ENCODE measurements around the gene HOXA6. TPM values are rescaled to one million over a fixed set of nuclear protein-coding genes. Genes with fewer than 3 reads are reported as not detected.
A peak's percentile ranks its signal among the peaks of the same experiment; 100 is the strongest.

Gene HOXA6
- total and polyA plus RNA-seq, 4 donors, result 0.97 to 7.6 (median 6.3) TPM; not detected in 1

GRCh38 chr7:27131390-27131819 lies 16.2 kb downstream of the HOXA6 start:
- no peaks in the 10 kb centered on the region for H3K4me1 ChIP-seq (ENCODE audit: control insufficient read depth in 1 of 2, insufficient read depth in 2 of 2, low read length in 2 of 2)
- H3K27me3 ChIP-seq (ENCODE audit: control insufficient read depth in 1 of 2, insufficient read depth in 2 of 2, low read length in 1 of 2), result no peaks in the 10 kb centered on the region
- peak overlapping the region; percentile 16 to 50 for H3K4me3 ChIP-seq (ENCODE audit: low read length in 2 of 2)
- intact Hi-C loops (cut with DNase I), result loop anchor here in 1 of 2 donors (5.0 kb wide), 1 partner anchor 34 kb away; the partner anchor contains the start of gene HOXA1
- DNase-seq (no peak), ATAC-seq (ENCODE audit: low FRiP score) (no peak)
- H3K9me3 ChIP-seq (ENCODE audit: control insufficient read depth, low read length), result no peaks in the 10 kb centered on the region
- WGBS, 2 donors, result 42 to 44% methylated on average over 12 of the region's 12 CpGs
- no peaks in the 10 kb centered on the region for H3K36me3 ChIP-seq (ENCODE audit: control insufficient read depth in 1 of 2, insufficient read depth in 2 of 2, low read length in 1 of 2)
- no peak overlapping the region for H3K27ac ChIP-seq (ENCODE audit: low read depth in 1 of 2, low read length in 2 of 2)

GRCh38 chr7:27130540-27131389 lies 16.8 kb downstream of the HOXA6 start, which contains the start of gene HOXA4:
HOXA4 (minus strand) TSS chr7:27130757; CDS start chr7:27130733, 24 bp downstream.
- Histone ChIP-seq H3K9me3 (ENCODE audit: control insufficient read depth, low read length) (no peaks in the 10 kb centered on the region), H3K27ac (ENCODE audit: low read depth in 1 of 2, low read length in 2 of 2) (peak within 1 kb of the TSS; percentile 31 to 68), H3K4me1 (ENCODE audit: control insufficient read depth in 1 of 2, insufficient read depth in 2 of 2, low read length in 2 of 2) (no peaks in the 10 kb centered on the region), H3K36me3 (ENCODE audit: control insufficient read depth in 1 of 2, insufficient read depth in 2 of 2, low read length in 1 of 2) (no peaks in the 10 kb centered on the region), H3K27me3 (ENCODE audit: control insufficient read depth in 1 of 2, insufficient read depth in 2 of 2, low read length in 1 of 2) (no peaks in the 10 kb centered on the region), H3K4me3 (ENCODE audit: low read length in 2 of 2) (peak within 1 kb of the TSS; percentile 89 to 90)
- intact Hi-C loops (cut with DNase I), result loop anchor here in 1 of 2 donors (5.0 kb wide), 1 partner anchor 33 kb away; the partner anchor contains the start of gene HOXA1
- WGBS, 2 donors, result 1 to 4% methylated on average over 62 to 67 of the region's 67 CpGs
- DNase-seq, result peak; percentile 96 to 98
- ATAC-seq (ENCODE audit: low FRiP score), result peak; percentile 97

GRCh38 chr7:27129729-27130539 lies 17.6 kb downstream of the HOXA6 start:
- Histone ChIP-seq H3K27me3 (ENCODE audit: control insufficient read depth in 1 of 2, insufficient read depth in 2 of 2, low read length in 1 of 2) (no peaks in the 10 kb centered on the region), H3K36me3 (ENCODE audit: control insufficient read depth in 1 of 2, insufficient read depth in 2 of 2, low read length in 1 of 2) (no peaks in the 10 kb centered on the region), H3K4me3 (ENCODE audit: low read length in 2 of 2) (peak overlapping the region; percentile 89 to 90), H3K9me3 (ENCODE audit: control insufficient read depth, low read length) (no peaks in the 10 kb centered on the region), H3K4me1 (ENCODE audit: control insufficient read depth in 1 of 2, insufficient read depth in 2 of 2, low read length in 2 of 2) (no peaks in the 10 kb centered on the region), H3K27ac (ENCODE audit: low read depth in 1 of 2, low read length in 2 of 2) (peak overlapping the region; percentile 31 to 68)
- WGBS, 2 donors, result 9% methylated on average over 41 to 72 of the region's 72 CpGs
- DNase-seq (peak; percentile 66 to 84), ATAC-seq (ENCODE audit: low FRiP score) (peak; percentile 4)
- intact Hi-C loops (cut with DNase I), result loop anchor here in 1 of 2 donors (5.0 kb wide), 1 partner anchor 33 kb away; the partner anchor contains the start of gene HOXA1

- Histone ChIP-seq H3K36me3 (ENCODE audit: control insufficient read depth in 1 of 2, insufficient read depth in 2 of 2, low read length in 1 of 2) (no peaks in the 10 kb centered on the region), H3K9me3 (ENCODE audit: control insufficient read depth, low read length) (no peaks in the 10 kb centered on the region), H3K27ac (ENCODE audit: low read depth in 1 of 2, low read length in 2 of 2) (no peak overlapping the region), H3K27me3 (ENCODE audit: control insufficient read depth in 1 of 2, insufficient read depth in 2 of 2, low read length in 1 of 2) (no peaks in the 10 kb centered on the region), H3K4me3 (ENCODE audit: low read length in 2 of 2) (peak overlapping the region in 1 of 2 donors; percentile 89), H3K4me1 (ENCODE audit: control insufficient read depth in 1 of 2, insufficient read depth in 2 of 2, low read length in 2 of 2) (no peaks in the 10 kb centered on the region)
- 69 to 79% methylated on average over 28 of the region's 28 CpGs for WGBS, 2 donors
- no peak for ATAC-seq (ENCODE audit: low FRiP score)
- intact Hi-C loops (cut with DNase I), result no loop called here
- DNase-seq, result peak in 1 of 2 donors; percentile 49
Measured at GRCh38 chr7:27128776-27129728, 18.5 kb downstream of the HOXA6 start.

GRCh38 chr7:27128034-27128433 lies 19.5 kb downstream of the HOXA6 start:
- H3K9me3 ChIP-seq (ENCODE audit: control insufficient read depth, low read length), result no peaks in the 10 kb centered on the region
- no peak for ATAC-seq (ENCODE audit: low FRiP score)
- intact Hi-C loops (cut with DNase I), result no loop called here
- H3K27ac ChIP-seq (ENCODE audit: low read depth in 1 of 2, low read length in 2 of 2), result no peak overlapping the region
- no peaks in the 10 kb centered on the region for H3K36me3 ChIP-seq (ENCODE audit: control insufficient read depth in 1 of 2, insufficient read depth in 2 of 2, low read length in 1 of 2)
- no peak for DNase-seq
- no peaks in the 10 kb centered on the region for H3K27me3 ChIP-seq (ENCODE audit: control insufficient read depth in 1 of 2, insufficient read depth in 2 of 2, low read length in 1 of 2)
- H3K4me3 ChIP-seq (ENCODE audit: low read length in 2 of 2), result no peak overlapping the region
- no peaks in the 10 kb centered on the region for H3K4me1 ChIP-seq (ENCODE audit: control insufficient read depth in 1 of 2, insufficient read depth in 2 of 2, low read length in 2 of 2)
- WGBS, 2 donors, result 38 to 49% methylated on average over 2 of the region's 2 CpGs

- Histone ChIP-seq H3K27me3 (ENCODE audit: control insufficient read depth in 1 of 2, insufficient read depth in 2 of 2, low read length in 1 of 2) (no peaks in the 10 kb centered on the region), H3K4me1 (ENCODE audit: control insufficient read depth in 1 of 2, insufficient read depth in 2 of 2, low read length in 2 of 2) (no peaks in the 10 kb centered on the region), H3K27ac (ENCODE audit: low read depth in 1 of 2, low read length in 2 of 2) (no peak overlapping the region)
Measured at GRCh38 chr7:27126596-27127327, 20.8 kb downstream of the HOXA6 start.

GRCh38 chr7:27125986-27126394 lies 21.6 kb downstream of the HOXA6 start:
- Histone ChIP-seq H3K9me3 (ENCODE audit: control insufficient read depth, low read length) (no peaks in the 10 kb centered on the region), H3K4me1 (ENCODE audit: control insufficient read depth in 1 of 2, insufficient read depth in 2 of 2, low read length in 2 of 2) (no peaks in the 10 kb centered on the region), H3K36me3 (ENCODE audit: control insufficient read depth in 1 of 2, insufficient read depth in 2 of 2, low read length in 1 of 2) (no peaks in the 10 kb centered on the region), H3K27me3 (ENCODE audit: control insufficient read depth in 1 of 2, insufficient read depth in 2 of 2, low read length in 1 of 2) (no peaks in the 10 kb centered on the region), H3K4me3 (ENCODE audit: low read length in 2 of 2) (no peak overlapping the region), H3K27ac (ENCODE audit: low read depth in 1 of 2, low read length in 2 of 2) (no peak overlapping the region)
- ATAC-seq (ENCODE audit: low FRiP score) (no peak), DNase-seq (no peak)
- intact Hi-C loops (cut with DNase I), result no loop called here
- WGBS, 2 donors, result 73 to 81% methylated on average over 5 of the region's 5 CpGs

More at GRCh38 chr7:27126596-27127327, 20.8 kb downstream of the HOXA6 start:
- ATAC-seq (ENCODE audit: low FRiP score) (no peak), DNase-seq (no peak)
- H3K4me3 ChIP-seq (ENCODE audit: low read length in 2 of 2), result no peak overlapping the region
- H3K9me3 ChIP-seq (ENCODE audit: control insufficient read depth, low read length), result no peaks in the 10 kb centered on the region
- no peaks in the 10 kb centered on the region for H3K36me3 ChIP-seq (ENCODE audit: control insufficient read depth in 1 of 2, insufficient read depth in 2 of 2, low read length in 1 of 2)
- intact Hi-C loops (cut with DNase I), result no loop called here
- 67 to 75% methylated on average over 3 of the region's 3 CpGs for WGBS, 2 donors

All from aorta (tissue), 5 donors.